PC-3 (cell line): ENCODE data around the gene CHTF18. TPM values are rescaled to one million over a fixed set of nuclear protein-coding genes. Genes with fewer than 3 reads are reported as not detected.

Experiments
- ATAC-seq: fragments of 200-7000 bp; cut with Tn5 transposase; 2 replicates; pipeline ENCODE4 v1.9.1; 2020; ENCODE audit warnings: mild to moderate bottlenecking, moderate library complexity
- BruUV-seq: library from RNA; stranded (reverse); fragments of 400-500 nt; replicated peaks from 2 replicates; lab custom pipeline; 2021; lab: Mats Ljungman, UMichigan
- CTCF ChIA-PET: fragments of 300-600 bp; sonication (Branson Sonifier 250); formaldehyde crosslinking; loops from one replicate; lab custom pipeline; 2022; ENCODE audit warnings: antibody characterized with exemption; lab: Charles Lee
- POLR2A ChIA-PET: fragments of 300-600 bp; sonication (Branson Sonifier 250); formaldehyde crosslinking; loops from one replicate; lab custom pipeline; 2022; ENCODE audit warnings: antibody characterized with exemption; ENCODE audit not compliant: unreplicated experiment; lab: Charles Lee
- DNase-seq: peaks from one replicate; pipeline ENCODE4 v3.0.0-alpha.2; 2015
- H2AFZ ChIP-seq: fragments of 300-600 bp; sonication (generic); 2 replicates; pipeline ENCODE4 v1.6.0; 2016; ENCODE audit warnings: antibody characterized with exemption, low read length
- H3F3A ChIP-seq: fragments of 300-600 bp; sonication (generic); one replicate; pipeline ENCODE4 v1.6.0; 2017; ENCODE audit warnings: antibody characterized with exemption, low read length, control low read depth, mild to moderate bottlenecking; ENCODE audit not compliant: unreplicated experiment
- H3K27ac ChIP-seq: fragments of 300-600 bp; sonication (generic); 2 replicates; pipeline ENCODE4 v1.5.1; 2016; ENCODE audit warnings: mild to moderate bottlenecking, low read length
- H3K27me3 ChIP-seq: fragments of 300-600 bp; sonication (generic); 2 replicates; pipeline ENCODE4 v1.6.1; 2016; ENCODE audit warnings: low read length, mixed read lengths
- H3K36me3 ChIP-seq: fragments of 300-600 bp; sonication (generic); 2 replicates; pipeline ENCODE4 v1.6.1; 2016; ENCODE audit warnings: low read depth, mixed run types, low read length, mixed read lengths
- H3K4me1 ChIP-seq: fragments of 300-600 bp; sonication (generic); 2 replicates; pipeline ENCODE4 v1.5.1; 2016; ENCODE audit warnings: low read length; ENCODE audit not compliant: insufficient read depth
- H3K4me2 ChIP-seq: fragments of 300-600 bp; sonication (generic); 2 replicates; pipeline ENCODE4 v1.6.0; 2016; ENCODE audit warnings: low read length
- H3K4me3 ChIP-seq: fragments of 300-600 bp; sonication (generic); 2 replicates; pipeline ENCODE4 v1.5.1; 2016; ENCODE audit warnings: mild to moderate bottlenecking, low read length, mixed read lengths
- H3K79me2 ChIP-seq: fragments of 300-600 bp; sonication (generic); 2 replicates; pipeline ENCODE4 v1.6.1; 2017; ENCODE audit warnings: low read length, mixed read lengths
- H3K9ac ChIP-seq: fragments of 300-600 bp; sonication (generic); 2 replicates; pipeline ENCODE4 v1.6.0; 2016; ENCODE audit warnings: mild to moderate bottlenecking, low read length
- H3K9me2 ChIP-seq: fragments of 300-600 bp; sonication (generic); replicated peaks from 2 replicates; pipeline ENCODE4 v1.6.1; 2016; ENCODE audit warnings: mixed run types, low read length, mixed read lengths
- H3K9me3 ChIP-seq: fragments of 300-600 bp; sonication (generic); 2 replicates; pipeline ENCODE4 v1.6.1; 2016; ENCODE audit warnings: low read length, mixed read lengths
- H4K20me1 ChIP-seq: fragments of 300-600 bp; sonication (generic); 2 replicates; pipeline ENCODE4 v1.6.1; 2016; ENCODE audit warnings: low read length, mixed read lengths
- EZH2 ChIP-seq: fragments of 300-600 bp; sonication (generic); IDR thresholded peaks from one replicate; pipeline ENCODE4 v1.6.1; 2017; ENCODE audit warnings: antibody characterized with exemption, mild to moderate bottlenecking, low read length; ENCODE audit not compliant: unreplicated experiment
- EZH2phosphoT487 ChIP-seq: fragments of 300-600 bp; sonication (generic); IDR thresholded peaks from 2 replicates; pipeline ENCODE4 v1.6.1; 2018; ENCODE audit warnings: mild to moderate bottlenecking, antibody characterized with exemption, low read length, borderline replicate concordance
- intact Hi-C: fragments of 100-400 bp; cut with micrococcal nuclease; formaldehyde crosslinking; loops from 2 replicates; pipeline ENCODE4 v1.9.0; 2023
- total RNA-seq: library from RNA; depleted of rRNA; stranded (reverse); fragments of >200 nt; gene quantifications from 2 replicates; pipeline ENCODE4 v1.2.3, GENCODE V29; 2014
- TF ChIP-seq, protein P1 (sequence below): fragments of 300-600 bp; sonication (generic); conservative IDR thresholded peaks from 2 replicates; pipeline ENCODE4 v1.5.1; 2017; ENCODE audit warnings: antibody characterized with exemption, low read depth, mild to moderate bottlenecking, low read length

The CHTF18 gene
- total RNA-seq, 1 experiment from 2014 or later: 79.0 TPM

DNA sequence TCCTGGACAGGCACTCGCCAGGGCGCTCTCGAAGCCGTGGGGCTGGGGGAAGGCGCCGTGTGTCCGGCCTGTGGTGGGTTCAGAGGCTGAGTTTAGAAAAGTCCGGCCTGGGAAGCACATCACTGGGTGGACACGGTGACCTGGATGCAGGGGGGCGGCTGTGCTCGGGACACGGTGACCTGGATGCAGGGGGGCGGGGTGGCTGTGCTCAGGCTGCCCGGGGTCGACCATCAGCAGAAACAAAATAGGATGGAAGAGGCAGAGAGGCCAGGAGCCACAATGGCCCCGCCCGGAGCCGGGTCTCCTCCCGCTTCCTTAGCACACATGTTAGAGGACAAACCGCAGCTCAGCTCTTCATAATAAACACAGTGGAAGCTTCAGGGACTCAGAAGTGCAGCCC is 55.4 kb downstream of the CHTF18 start:
- H4K20me1 ChIP-seq: no peaks in the 10 kb centered on the region
- CTCF ChIA-PET: interaction anchor here (0.6 kb wide), 1 partner anchor 34 kb away, joined by 3 read pairs; no protein-coding TSS in a partner anchor

GRCh38 chr16:844638-845350 is 56.4 kb downstream of the CHTF18 start:
- H3K36me3 ChIP-seq: no peaks in the 10 kb centered on the region
- no peak overlapping the region for H2AFZ ChIP-seq
- H3K4me2 ChIP-seq: no peak overlapping the region
- H4K20me1 ChIP-seq: no peaks in the 10 kb centered on the region
- no peaks in the 10 kb centered on the region for H3K79me2 ChIP-seq
- H3K4me3 ChIP-seq: no peak overlapping the region
- DNase-seq (no peak), ATAC-seq (no peak)
- ChIA-PET CTCF (no interaction called here), POLR2A (no interaction called here)
- TF ChIP-seq EZH2phosphoT487: no peak
- no peak for TF ChIP-seq EZH2
- TF ChIP-seq, protein P1, sequence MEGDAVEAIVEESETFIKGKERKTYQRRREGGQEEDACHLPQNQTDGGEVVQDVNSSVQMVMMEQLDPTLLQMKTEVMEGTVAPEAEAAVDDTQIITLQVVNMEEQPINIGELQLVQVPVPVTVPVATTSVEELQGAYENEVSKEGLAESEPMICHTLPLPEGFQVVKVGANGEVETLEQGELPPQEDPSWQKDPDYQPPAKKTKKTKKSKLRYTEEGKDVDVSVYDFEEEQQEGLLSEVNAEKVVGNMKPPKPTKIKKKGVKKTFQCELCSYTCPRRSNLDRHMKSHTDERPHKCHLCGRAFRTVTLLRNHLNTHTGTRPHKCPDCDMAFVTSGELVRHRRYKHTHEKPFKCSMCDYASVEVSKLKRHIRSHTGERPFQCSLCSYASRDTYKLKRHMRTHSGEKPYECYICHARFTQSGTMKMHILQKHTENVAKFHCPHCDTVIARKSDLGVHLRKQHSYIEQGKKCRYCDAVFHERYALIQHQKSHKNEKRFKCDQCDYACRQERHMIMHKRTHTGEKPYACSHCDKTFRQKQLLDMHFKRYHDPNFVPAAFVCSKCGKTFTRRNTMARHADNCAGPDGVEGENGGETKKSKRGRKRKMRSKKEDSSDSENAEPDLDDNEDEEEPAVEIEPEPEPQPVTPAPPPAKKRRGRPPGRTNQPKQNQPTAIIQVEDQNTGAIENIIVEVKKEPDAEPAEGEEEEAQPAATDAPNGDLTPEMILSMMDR: no peak
- H3K27ac ChIP-seq: no peak overlapping the region
- H3K4me1 ChIP-seq: no peaks in the 10 kb centered on the region
- H3K9me2 ChIP-seq: no peaks in the 10 kb centered on the region
- no peaks in the 10 kb centered on the region for H3K9me3 ChIP-seq
- BruUV-seq: no TSS peak
- H3K9ac ChIP-seq: no peak overlapping the region
- no peaks in the 10 kb centered on the region for H3F3A ChIP-seq
- no peaks in the 10 kb centered on the region for H3K27me3 ChIP-seq
- intact Hi-C loops: no loop called here

More for the DNA sequence above, 55.4 kb downstream of the CHTF18 start:
- H3K9me2 ChIP-seq: no peaks in the 10 kb centered on the region
- no peaks in the 10 kb centered on the region for H3K4me1 ChIP-seq
- H3K9ac ChIP-seq: no peak overlapping the region
- BruUV-seq: no TSS peak
- no peaks in the 10 kb centered on the region for H3K79me2 ChIP-seq
- DNase-seq (no peak), ATAC-seq (no peak)
- H3K4me2 ChIP-seq: no peak overlapping the region
- POLR2A ChIA-PET: no interaction called here
- no peaks in the 10 kb centered on the region for H3F3A ChIP-seq
- H3K4me3 ChIP-seq: no peak overlapping the region
- no peak overlapping the region for H2AFZ ChIP-seq
- H3K9me3 ChIP-seq: no peaks in the 10 kb centered on the region
- TF ChIP-seq EZH2: no peak
- H3K27ac ChIP-seq: no peak overlapping the region
- no peaks in the 10 kb centered on the region for H3K36me3 ChIP-seq
- intact Hi-C loops: no loop called here
- no peaks in the 10 kb centered on the region for H3K27me3 ChIP-seq

DNA sequence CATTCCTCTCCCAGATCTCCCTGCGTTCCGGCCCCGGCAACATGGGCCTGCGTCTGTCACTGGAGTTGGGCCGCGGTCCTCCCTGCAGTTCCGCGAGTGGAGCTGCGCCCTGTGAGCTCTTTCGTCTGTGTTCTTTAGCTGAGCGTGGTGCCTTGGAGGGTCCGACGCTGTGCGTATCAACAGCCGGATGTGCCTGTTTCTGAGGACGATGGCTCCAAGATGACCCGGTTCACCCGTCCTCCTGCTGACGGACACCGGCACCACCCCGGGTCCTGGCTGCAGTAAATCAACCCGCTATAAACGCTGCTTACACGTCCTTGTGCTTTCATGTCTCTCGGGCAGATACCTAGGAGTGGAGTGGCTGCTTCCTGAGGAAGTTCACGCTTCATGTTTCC is 56.9 kb downstream of the CHTF18 start:
- Histone ChIP-seq H3K4me2 (no peak overlapping the region), H3K9me2 (no peaks in the 10 kb centered on the region), H3K4me1 (no peaks in the 10 kb centered on the region), H3K36me3 (no peaks in the 10 kb centered on the region), H4K20me1 (no peaks in the 10 kb centered on the region), H3K4me3 (no peak overlapping the region), H3F3A (no peaks in the 10 kb centered on the region), H3K79me2 (no peaks in the 10 kb centered on the region), H3K27ac (no peak overlapping the region), H3K27me3 (no peaks in the 10 kb centered on the region), H2AFZ (no peak overlapping the region), H3K9me3 (no peaks in the 10 kb centered on the region), H3K9ac (no peak overlapping the region)
- ChIA-PET POLR2A (no interaction called here), CTCF (no interaction called here)
- intact Hi-C loops: no loop called here
- no peak for TF ChIP-seq EZH2phosphoT487
- no peak for TF ChIP-seq EZH2
- TF ChIP-seq, protein P1: no peak
- DNase-seq (no peak), ATAC-seq (no peak)
- no TSS peak for BruUV-seq
